Adipocyte (in vitro differentiated cells): ENCODE results near the gene AIFM2.
A peak's percentile ranks its signal among the peaks of the same experiment; 100 is the strongest.
"Not testable (repeated sequence)": the region's sequence is repeated elsewhere in the genome, so short reads cannot be mapped to it uniquely, and the experiment has no call there.

Source experiments
- DNase-seq: peaks from one replicate; pipeline ENCODE4 v3.0.0-alpha.2; 2015; ENCODE audit warnings: low read depth
- H3K27me3 ChIP-seq: replicated peaks from 2 replicates; pipeline ENCODE4 v1.7.0; 2013; ENCODE audit warnings: mild to moderate bottlenecking, low read length, moderate library complexity; ENCODE audit not compliant: control insufficient read depth, insufficient read depth
- H3K36me3 ChIP-seq: 2 replicates; pipeline ENCODE4 v1.7.0; 2013; ENCODE audit warnings: low read length, mild to moderate bottlenecking, moderate library complexity; ENCODE audit not compliant: control insufficient read depth, insufficient read depth, severe bottlenecking
- H3K4me1 ChIP-seq: 2 replicates; pipeline ENCODE4 v1.7.0; 2013; ENCODE audit warnings: mild to moderate bottlenecking, low read length, moderate library complexity; ENCODE audit not compliant: control insufficient read depth, insufficient read depth
- H3K4me3 ChIP-seq: 2 replicates; pipeline ENCODE4 v1.7.0; 2013; ENCODE audit warnings: mild to moderate bottlenecking, low read length, moderate library complexity
- H3K9ac ChIP-seq: 2 replicates; pipeline ENCODE4 v1.7.0; 2013; ENCODE audit warnings: mild to moderate bottlenecking, low read length, moderate library complexity
- H3K9me3 ChIP-seq: 2 replicates; pipeline ENCODE4 v1.7.0; 2013; ENCODE audit warnings: mild to moderate bottlenecking, low read length, moderate library complexity; ENCODE audit not compliant: control insufficient read depth

The AIFM2 gene

DNA sequence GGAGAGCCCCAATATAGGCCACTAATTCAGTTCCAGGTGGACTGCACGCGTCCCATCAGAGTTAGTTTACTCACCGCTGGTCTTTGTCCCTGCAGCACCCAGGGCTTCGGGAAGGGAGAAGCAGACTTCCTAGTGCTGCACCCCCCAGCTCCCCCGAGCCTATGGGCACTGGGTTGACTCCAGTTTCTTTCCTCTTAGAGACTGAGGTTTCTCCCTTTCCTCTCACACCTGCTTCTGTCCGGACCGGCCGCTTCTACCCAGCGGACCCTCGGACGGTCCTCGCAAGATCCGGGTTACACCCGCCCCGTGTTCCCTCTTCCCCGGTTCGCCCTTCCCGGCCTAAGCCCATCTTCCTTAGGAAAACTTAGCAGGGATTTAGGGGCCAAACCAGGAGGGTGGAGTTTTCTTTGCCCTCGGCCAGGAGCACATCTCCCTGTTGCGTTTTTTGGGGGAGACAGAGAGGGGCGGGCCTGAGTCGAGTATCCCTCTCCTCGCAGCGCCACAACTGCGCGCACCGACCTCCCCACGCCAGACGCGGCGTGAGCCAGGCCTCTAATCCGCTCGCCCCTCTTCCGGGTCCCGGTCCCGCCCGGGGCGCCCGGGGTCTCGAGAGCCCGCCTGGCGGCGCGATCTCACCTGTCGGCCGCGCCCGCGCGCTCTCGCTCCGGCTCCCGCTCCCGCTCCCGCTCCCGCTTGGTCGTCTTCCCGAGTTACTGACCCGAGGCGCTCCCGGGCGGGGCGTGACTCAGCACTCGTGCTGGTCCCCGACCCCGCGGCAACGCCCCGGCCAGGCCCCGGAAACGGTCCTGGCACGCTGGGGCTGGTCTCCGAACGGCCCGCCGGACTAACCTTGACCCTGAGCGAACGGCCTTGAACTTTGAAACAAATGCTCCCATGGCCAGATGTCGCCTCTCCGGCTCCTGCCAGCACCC is at the start of gene AIFM2:
TSS of gene AIFM2 (minus strand) at position 728 of the 932 bp plus-strand sequence. CDS start 8,741 bp downstream, outside the sequence.
- H3K9me3 ChIP-seq = no peaks in the 10 kb centered on the region
- peak; percentile 88 for DNase-seq
- H3K4me3 ChIP-seq = peak within 1 kb of the TSS; percentile 86
- peak within 1 kb of the TSS; percentile 95 for H3K9ac ChIP-seq
- peaks cover 14% of the 10 kb centered on the region for H3K36me3 ChIP-seq
- peaks cover 48% of the 10 kb centered on the region for H3K4me1 ChIP-seq
- H3K27me3 ChIP-seq = no peaks in the 10 kb centered on the region

DNA sequence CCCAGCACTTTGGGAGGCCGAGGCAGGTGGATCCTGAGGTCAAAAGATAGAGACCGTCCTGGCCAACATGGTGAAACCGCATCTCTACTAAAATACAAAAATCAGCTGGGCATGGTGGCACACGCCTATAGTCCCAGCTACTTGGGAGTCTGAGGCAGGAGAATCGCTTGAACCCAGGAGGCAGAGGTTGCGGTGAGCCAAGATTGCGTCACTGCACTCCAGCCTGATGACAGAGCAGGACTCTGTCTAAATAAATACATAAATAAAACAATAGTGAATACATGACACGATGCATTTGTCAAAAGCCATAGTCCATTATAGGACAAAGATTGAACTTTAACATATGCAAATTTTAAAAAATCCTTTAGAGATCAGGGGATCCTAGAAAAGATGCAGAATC is 46.6 kb upstream of the AIFM2 start:
- not testable (repeated sequence) for H3K27me3 ChIP-seq, DNase-seq, H3K4me3 ChIP-seq, H3K4me1 ChIP-seq, H3K36me3 ChIP-seq, H3K9ac ChIP-seq
- peaks cover 14% of the 10 kb centered on the region for H3K9me3 ChIP-seq

- Histone ChIP-seq H3K4me3 (no peak overlapping the region), H3K27me3 (no peaks in the 10 kb centered on the region), H3K36me3 (no peaks in the 10 kb centered on the region), H3K9ac (no peak overlapping the region), H3K9me3 (peaks cover 14% of the 10 kb centered on the region), H3K4me1 (no peaks in the 10 kb centered on the region)
- DNase-seq = no peak
These were observed 45.6 kb upstream of the AIFM2 start for GRCh38 chr10:70178139-70178725.

DNA sequence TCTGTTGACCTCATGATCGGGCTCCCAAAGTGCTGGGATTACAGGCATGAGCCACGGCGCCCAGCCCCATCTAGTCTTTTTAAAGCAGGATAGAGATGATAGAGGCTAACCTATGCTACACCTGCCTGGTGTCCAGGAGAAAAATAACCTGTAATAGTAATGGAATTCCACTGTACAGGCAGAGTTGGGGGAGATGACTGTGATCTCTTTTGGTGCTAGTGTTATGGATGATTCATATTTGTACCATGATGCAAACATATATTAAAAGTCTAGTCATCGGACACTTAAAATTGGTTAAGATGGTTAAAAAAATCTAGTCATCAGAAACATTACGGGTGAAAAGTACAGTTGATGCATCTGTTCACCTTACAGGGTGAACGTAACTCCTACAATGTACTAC is 43.8 kb upstream of the AIFM2 start:
- H3K27me3 ChIP-seq = no peaks in the 10 kb centered on the region
- no peak overlapping the region for H3K4me3 ChIP-seq
- no peak for DNase-seq
- H3K36me3 ChIP-seq = no peaks in the 10 kb centered on the region
- H3K9ac ChIP-seq = no peak overlapping the region
- peaks cover 14% of the 10 kb centered on the region for H3K9me3 ChIP-seq
- H3K4me1 ChIP-seq = peaks cover under 1% of the 10 kb centered on the region

GRCh38 chr10:70175516-70175915 is 42.9 kb upstream of the AIFM2 start:
- H3K27me3 ChIP-seq = no peaks in the 10 kb centered on the region
- peaks cover 12% of the 10 kb centered on the region for H3K9me3 ChIP-seq
- no peaks in the 10 kb centered on the region for H3K36me3 ChIP-seq
- no peak for DNase-seq
- H3K4me1 ChIP-seq = peaks cover 5% of the 10 kb centered on the region
- no peak overlapping the region for H3K4me3 ChIP-seq
- no peak overlapping the region for H3K9ac ChIP-seq

DNA sequence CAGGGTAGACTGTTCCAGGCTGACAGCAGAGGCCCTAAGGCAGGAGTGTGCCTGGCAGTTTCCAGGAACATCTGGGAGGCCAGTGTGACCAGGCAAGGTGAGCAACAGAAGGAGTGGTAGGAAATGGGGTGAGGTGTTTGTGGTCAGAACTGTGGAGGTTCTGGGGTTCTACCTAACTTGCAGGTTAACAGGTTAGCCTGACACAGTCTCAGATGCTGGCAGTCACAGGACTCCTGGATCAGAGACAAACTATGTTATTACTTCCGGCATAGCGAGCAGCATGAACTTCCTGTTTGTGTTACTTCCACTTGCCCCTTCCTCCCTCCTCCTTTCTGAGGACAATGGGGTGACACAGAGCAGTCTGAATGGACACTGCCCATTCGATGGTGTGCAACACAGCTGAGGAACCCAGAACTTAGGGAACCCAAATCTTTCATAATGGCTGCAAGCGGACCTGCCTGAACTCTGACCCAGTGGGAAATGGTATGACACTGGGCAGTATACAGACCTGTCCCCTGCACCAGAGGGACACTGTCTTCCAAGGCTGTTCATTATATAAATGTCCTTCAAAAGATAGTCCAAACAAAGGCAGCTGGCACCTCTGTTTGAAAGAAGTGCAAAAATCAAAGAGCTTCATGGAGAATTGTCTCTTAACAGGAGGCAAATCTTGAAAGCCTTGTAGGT is 41.6 kb upstream of the AIFM2 start:
- Histone ChIP-seq H3K4me3 (no peak overlapping the region), H3K9ac (no peak overlapping the region), H3K9me3 (no peaks in the 10 kb centered on the region), H3K27me3 (no peaks in the 10 kb centered on the region), H3K4me1 (peaks cover 5% of the 10 kb centered on the region), H3K36me3 (no peaks in the 10 kb centered on the region)
- DNase-seq = no peak

- Histone ChIP-seq H3K9me3 (no peaks in the 10 kb centered on the region), H3K27me3 (no peaks in the 10 kb centered on the region), H3K36me3 (peaks cover 27% of the 10 kb centered on the region), H3K9ac (peak overlapping the region; percentile 100), H3K4me1 (peaks cover 36% of the 10 kb centered on the region), H3K4me3 (peak overlapping the region; percentile 95)
- peak; percentile 70 for DNase-seq
These were observed 37.2 kb upstream of the AIFM2 start for GRCh38 chr10:70169649-70170364.

DNA sequence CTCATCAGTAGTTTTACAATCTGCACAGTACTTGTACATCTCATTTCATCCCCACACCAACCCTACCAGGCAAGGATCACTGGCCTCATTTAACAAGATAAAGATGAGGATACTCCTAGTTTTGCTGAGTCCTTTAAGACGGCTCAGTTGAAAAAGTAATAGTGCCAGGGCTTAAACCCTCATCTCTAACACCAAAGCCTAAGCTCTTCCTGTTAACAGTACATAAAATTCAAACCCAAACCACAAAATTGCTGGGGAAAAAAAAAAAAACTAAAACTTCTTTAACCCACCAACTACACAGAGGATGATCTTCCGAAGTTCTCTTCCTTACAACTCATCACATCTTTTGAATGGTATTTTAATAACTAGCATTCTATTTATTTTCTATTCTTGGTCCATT is 36.4 kb upstream of the AIFM2 start:
- H3K4me3 ChIP-seq = peak overlapping the region; percentile 95

DNA sequence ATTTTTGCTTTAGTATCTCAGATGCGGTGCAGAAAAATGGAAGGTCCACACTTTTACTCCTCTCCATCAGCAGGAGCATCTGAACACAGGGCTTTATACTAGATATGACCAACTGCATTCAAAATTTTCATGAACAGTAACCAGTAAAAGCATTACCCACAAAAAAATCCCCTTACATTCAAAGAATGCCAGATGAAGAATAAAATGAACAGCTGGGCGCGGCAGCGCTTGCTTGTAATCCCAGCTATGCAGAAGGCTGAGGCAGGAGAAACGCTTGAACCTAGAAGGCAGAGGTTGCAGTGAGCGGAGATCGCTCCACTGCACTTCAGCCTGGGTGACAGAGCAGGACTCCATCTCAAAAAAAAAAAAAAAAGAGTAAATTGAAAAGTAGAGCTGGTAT is 34.6 kb upstream of the AIFM2 start:
- peak overlapping the region; percentile 95 for H3K4me3 ChIP-seq
- H3K27me3 ChIP-seq = no peaks in the 10 kb centered on the region
- no peak for DNase-seq
- peaks cover 48% of the 10 kb centered on the region for H3K36me3 ChIP-seq
- peak overlapping the region; percentile 77 for H3K9ac ChIP-seq
- peaks cover 60% of the 10 kb centered on the region for H3K4me1 ChIP-seq
- no peaks in the 10 kb centered on the region for H3K9me3 ChIP-seq

More for the DNA sequence above, 36.4 kb upstream of the AIFM2 start:
- H3K9me3 ChIP-seq = no peaks in the 10 kb centered on the region
- H3K27me3 ChIP-seq = no peaks in the 10 kb centered on the region
- H3K4me1 ChIP-seq = peaks cover 44% of the 10 kb centered on the region
- H3K9ac ChIP-seq = peak overlapping the region; percentile 100
- H3K36me3 ChIP-seq = peaks cover 35% of the 10 kb centered on the region
- no peak for DNase-seq

GRCh38 chr10:70166394-70166793 is 33.8 kb upstream of the AIFM2 start:
- Histone ChIP-seq H3K4me1 (peaks cover 67% of the 10 kb centered on the region), H3K4me3 (no peak overlapping the region), H3K9me3 (no peaks in the 10 kb centered on the region), H3K36me3 (peaks cover 54% of the 10 kb centered on the region), H3K9ac (no peak overlapping the region), H3K27me3 (no peaks in the 10 kb centered on the region)
- DNase-seq = no peak
